CD4-positive, alpha-beta memory T cell (primary cell): Measurements from ENCODE around the gene BCDIN3D. TPM values are rescaled to one million over a fixed set of nuclear protein-coding genes. Genes with fewer than 3 reads are reported as not detected.

Experiments
- CTCF ChIA-PET: fragments of 350-600 bp; sonication (Branson Sonifier 250); formaldehyde crosslinking; loops from one replicate; lab custom pipeline; 2021; ENCODE audit warnings: inconsistent platforms; ENCODE audit not compliant: partially characterized antibody; lab: Charles Lee
- POLR2A ChIA-PET: fragments of 350-600 bp; sonication (Branson Sonifier 250); formaldehyde crosslinking; loops from one replicate; lab custom pipeline; 2021; ENCODE audit not compliant: partially characterized antibody; lab: Charles Lee
- DNase-seq, 5 donors: peaks; one replicate each; pipeline versions ENCODE4 v3.0.0 to v3.0.0-alpha.2; 2020 to 2022; ENCODE audit warnings: mixed read lengths in 1 of 5
- H3K27ac ChIP-seq: one replicate; pipeline ENCODE4 v1.7.0; 2013; ENCODE audit warnings: low read depth, low read length
- H3K27me3 ChIP-seq: 2 replicates; pipeline ENCODE4 v1.7.0; 2013; ENCODE audit warnings: mild to moderate bottlenecking, low read length, moderate library complexity; ENCODE audit not compliant: insufficient read depth
- H3K36me3 ChIP-seq: 2 replicates; pipeline ENCODE4 v1.7.0; 2013; ENCODE audit warnings: mild to moderate bottlenecking, low read length, moderate library complexity; ENCODE audit not compliant: insufficient read depth
- H3K4me1 ChIP-seq: 2 replicates; pipeline ENCODE4 v1.7.0; 2013; ENCODE audit warnings: mild to moderate bottlenecking, low read length, moderate library complexity; ENCODE audit not compliant: insufficient read depth
- H3K4me3 ChIP-seq, 2 donors: one replicate each; pipeline ENCODE4 v1.7.0; 2013; ENCODE audit warnings: low read length in 2 of 2, mild to moderate bottlenecking in 1 of 2
- H3K9me3 ChIP-seq, 2 donors: one replicate each; pipeline ENCODE4 v1.7.0; 2013; ENCODE audit warnings: low read length in 2 of 2, control low read depth in 1 of 2; ENCODE audit not compliant: control insufficient read depth in 1 of 2
- H3K27ac Mint-ChIP-seq, 7 donors: one replicate each; pipeline ENCODE4 v1.8.0; 2020 to 2021; ENCODE audit warnings: mixed read lengths in 7 of 7, mild to moderate bottlenecking in 6 of 7, inconsistent platforms in 3 of 7, moderate library complexity in 3 of 7
- H3K27me3 Mint-ChIP-seq, 2 donors: one replicate each; pipeline ENCODE4 v1.8.0; 2020 to 2021; ENCODE audit warnings: mixed read lengths in 2 of 2
- H3K36me3 Mint-ChIP-seq, 2 donors: one replicate each; pipeline ENCODE4 v1.8.0; 2020 to 2021; ENCODE audit warnings: mixed read lengths in 2 of 2, inconsistent platforms in 1 of 2, mild to moderate bottlenecking in 1 of 2
- H3K4me1 Mint-ChIP-seq, 4 donors: one replicate each; pipeline ENCODE4 v1.8.0; 2020 to 2021; ENCODE audit warnings: mixed read lengths in 4 of 4, mild to moderate bottlenecking in 1 of 4
- H3K4me3 Mint-ChIP-seq, 8 donors: one replicate each; pipeline ENCODE4 v1.8.0; 2020 to 2021; ENCODE audit warnings: mixed read lengths in 8 of 8, mild to moderate bottlenecking in 7 of 8, moderate library complexity in 6 of 8, inconsistent platforms in 3 of 8
- H3K9me3 Mint-ChIP-seq, 8 donors: one replicate each; pipeline ENCODE4 v1.8.0; 2020 to 2021; ENCODE audit warnings: mixed read lengths in 8 of 8, mild to moderate bottlenecking in 5 of 8, inconsistent platforms in 3 of 8, moderate library complexity in 1 of 8
- intact Hi-C: fragments of 100-400 bp; cut with micrococcal nuclease; formaldehyde crosslinking; loops from one replicate; pipeline ENCODE4 v1.15.1; 2023
- polyA plus RNA-seq, 2 donors: library from polyadenylated mRNA; unstranded; fragments of 300-500 nt; fragmentation: Illumina TruSeq; gene quantifications; one replicate each; pipeline ENCODE4 v1.2.3, GENCODE V29; 2021
- total RNA-seq, 2 experiments: library from RNA; stranded (reverse); gene quantifications; one replicate each; pipeline ENCODE4 v1.2.3, GENCODE V29; 2021

Gene BCDIN3D
- total and polyA plus RNA-seq, 4 experiments from 2014 or later, result 5.3 to 17.5 (median 11.9) TPM

DNA sequence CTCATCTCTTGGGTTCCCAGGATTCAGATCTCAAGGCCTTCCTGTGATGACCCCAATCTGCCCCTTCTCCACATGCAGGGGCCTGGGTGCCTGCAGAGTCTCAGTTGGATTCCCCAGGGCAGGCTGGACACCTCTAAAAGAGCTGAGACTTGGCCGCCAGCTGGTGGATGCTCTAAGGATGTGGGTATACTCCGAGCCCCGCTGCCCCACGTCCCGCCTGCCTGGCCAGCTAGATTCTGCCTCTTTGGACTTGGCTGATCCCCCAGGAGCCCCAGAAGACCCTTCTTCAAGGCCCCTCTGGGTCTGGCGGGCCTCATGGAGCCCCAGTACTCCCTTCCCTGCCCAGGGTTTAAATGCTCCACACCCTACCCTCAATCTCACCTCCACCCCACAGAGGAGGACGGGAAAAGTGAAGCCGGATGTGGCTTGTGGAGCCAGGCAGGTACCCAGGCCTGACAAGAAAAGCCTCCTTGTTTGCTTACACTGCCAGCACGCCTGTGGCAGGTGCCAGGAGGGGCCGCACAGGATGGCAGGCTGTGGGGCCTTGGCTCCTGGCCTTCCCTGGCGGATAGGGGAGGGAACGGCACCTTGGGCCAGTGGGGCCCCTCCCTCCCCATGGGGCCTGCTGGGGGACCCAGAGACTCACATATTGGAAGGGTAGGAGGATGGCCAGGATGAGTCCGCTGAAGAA is 45.7 kb upstream of the BCDIN3D start:
- no peaks in the 10 kb centered on the region for H3K4me1 ChIP-seq
- Mint-ChIP-seq H3K27ac (no peak overlapping the region), H3K4me3 (peak overlapping the region in 1 of 8 donors; percentile 48), H3K36me3 (no peaks in the 10 kb centered on the region), H3K4me1 (peaks cover 0 to 2% (median 0%) of the 10 kb centered on the region in 4 donors), H3K27me3 (peaks cover 3 to 6% of the 10 kb centered on the region in 2 donors), H3K9me3 (no peaks in the 10 kb centered on the region)
- intact Hi-C loops, result no loop called here
- H3K27ac ChIP-seq, result no peak overlapping the region
- no peak overlapping the region for H3K4me3 ChIP-seq
- H3K9me3 ChIP-seq, result no peaks in the 10 kb centered on the region
- ChIA-PET POLR2A (no interaction called here), CTCF (interaction anchor here (3.9 kb wide), 1 partner anchor 22 kb away, joined by 9 read pairs; no protein-coding TSS in a partner anchor)
- H3K27me3 ChIP-seq, result no peaks in the 10 kb centered on the region
- DNase-seq, result peak in 1 of 5 donors; percentile 48
- no peaks in the 10 kb centered on the region for H3K36me3 ChIP-seq

DNA sequence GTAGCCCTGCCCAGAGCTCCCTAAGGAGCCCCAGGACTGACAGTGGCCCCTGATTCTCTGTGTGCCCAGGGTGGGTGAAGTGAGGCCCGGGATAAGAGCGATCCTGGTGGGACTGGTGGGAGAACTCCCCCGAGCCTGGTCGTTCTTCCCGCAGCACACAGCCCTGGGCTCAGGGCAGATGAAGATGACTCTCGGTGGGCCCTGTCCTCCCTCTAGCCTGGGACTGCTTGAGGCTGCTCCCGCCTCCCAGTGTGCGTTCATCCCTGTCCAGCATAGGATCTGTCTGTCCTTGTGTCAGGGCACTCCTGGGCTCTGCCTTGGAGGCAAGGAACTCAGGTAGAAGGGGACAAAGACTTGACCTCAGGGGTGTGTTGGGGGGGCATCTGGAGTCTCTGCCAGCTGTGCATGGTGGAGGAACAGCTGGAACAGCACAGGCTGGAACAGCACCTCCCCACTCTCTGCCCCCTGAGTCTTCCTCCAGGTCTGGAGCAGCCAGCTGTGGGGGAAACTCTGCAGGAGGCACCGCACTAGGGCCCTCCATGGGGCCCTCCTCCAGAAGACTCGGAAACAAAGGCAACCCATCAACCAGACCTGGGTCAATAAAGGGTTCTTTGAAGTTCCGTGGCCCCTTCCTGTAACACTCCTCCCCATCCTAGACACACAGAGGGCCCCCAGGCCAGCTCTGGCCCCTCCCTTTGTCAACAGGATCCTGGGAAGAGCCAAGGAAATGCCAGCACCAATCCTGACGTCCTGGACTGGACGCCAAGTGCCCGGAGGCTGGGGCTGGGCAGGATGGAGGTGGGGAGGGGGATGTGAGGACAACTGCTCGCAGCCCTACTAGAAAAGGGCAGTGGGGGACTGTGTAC is 44.9 kb upstream of the BCDIN3D start:
- Mint-ChIP-seq H3K27ac (no peak overlapping the region), H3K27me3 (peaks cover 3 to 6% of the 10 kb centered on the region in 2 donors), H3K4me1 (peaks cover 0 to 2% (median 0%) of the 10 kb centered on the region in 4 donors), H3K4me3 (no peak overlapping the region), H3K36me3 (no peaks in the 10 kb centered on the region), H3K9me3 (no peaks in the 10 kb centered on the region)
- no peak overlapping the region for H3K4me3 ChIP-seq
- H3K9me3 ChIP-seq, result no peaks in the 10 kb centered on the region
- ChIA-PET CTCF (interaction anchor here (1.5 to 3.9 kb wide), 2 partner anchors 19 to 21 kb away, joined by 3 to 9 read pairs; no protein-coding TSS in a partner anchor), POLR2A (no interaction called here)
- no peaks in the 10 kb centered on the region for H3K27me3 ChIP-seq
- intact Hi-C loops, result no loop called here
- H3K27ac ChIP-seq, result no peak overlapping the region
- H3K36me3 ChIP-seq, result no peaks in the 10 kb centered on the region
- no peak for DNase-seq
- no peaks in the 10 kb centered on the region for H3K4me1 ChIP-seq

DNA sequence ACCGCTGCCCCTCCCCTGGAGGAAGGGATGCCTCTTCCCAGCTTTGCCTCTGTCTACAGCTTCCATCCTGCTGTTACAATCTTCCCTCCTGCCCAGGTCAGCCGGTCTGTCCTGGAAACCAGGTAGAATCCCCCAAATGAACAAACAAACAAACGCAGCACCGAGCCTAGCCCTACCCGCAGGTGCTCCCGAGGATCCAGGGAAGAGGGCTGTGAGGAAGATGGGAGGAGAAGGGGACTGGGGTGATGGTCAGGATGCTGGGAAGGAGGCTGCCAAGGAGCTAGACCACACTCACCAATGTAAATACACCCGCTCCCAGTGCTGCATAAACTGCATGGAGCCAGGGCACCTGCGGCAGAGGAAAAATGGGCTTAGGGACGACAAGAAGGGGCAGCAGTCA is 44.2 kb upstream of the BCDIN3D start:
- H3K4me3 ChIP-seq, result no peak overlapping the region
- no peak overlapping the region for H3K27ac Mint-ChIP-seq
- CTCF ChIA-PET, result interaction anchor here (1.5 to 3.9 kb wide), 2 partner anchors 18 to 20 kb away, joined by 3 to 9 read pairs; no protein-coding TSS in a partner anchor

DNA sequence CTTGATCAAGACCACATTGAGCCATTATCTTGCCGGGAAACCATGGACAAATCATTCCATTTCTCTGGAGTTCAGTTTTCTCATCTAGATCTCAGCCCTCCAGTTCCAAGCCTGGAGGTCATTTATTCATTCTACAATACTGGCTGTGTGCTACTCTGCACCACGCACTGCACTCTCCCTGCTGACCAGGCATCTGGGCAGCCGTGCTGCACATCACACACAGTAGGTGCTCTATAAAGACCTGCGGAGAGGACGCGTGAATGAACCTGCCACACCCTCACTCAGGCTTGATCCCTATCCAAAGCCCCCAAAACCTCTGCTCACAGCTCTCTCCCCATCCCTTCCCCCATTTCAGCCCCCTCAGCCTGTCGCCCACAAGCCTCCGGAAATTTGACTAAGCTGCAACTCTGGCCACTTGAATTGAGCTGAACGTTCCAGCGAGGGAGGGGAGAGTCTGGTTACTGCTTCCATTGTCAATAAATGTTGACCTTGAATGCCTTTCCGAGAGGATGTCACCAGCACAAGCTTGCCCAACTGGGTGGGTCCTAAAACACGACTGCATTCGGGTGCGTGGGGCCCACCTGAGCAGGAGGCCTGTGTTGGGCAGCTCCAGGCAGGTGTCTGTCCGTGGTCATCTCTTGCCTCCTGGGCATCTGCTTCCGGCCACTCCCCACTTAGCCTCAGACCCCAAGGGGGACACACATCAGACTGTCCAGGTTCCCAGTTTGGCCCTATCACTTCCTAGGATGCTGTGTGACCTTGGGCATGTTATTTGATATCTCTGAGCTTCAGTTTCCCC is 43.0 kb upstream of the BCDIN3D start:
- intact Hi-C loops, result no loop called here
- Mint-ChIP-seq H3K27me3 (peaks cover 3 to 6% of the 10 kb centered on the region in 2 donors), H3K27ac (no peak overlapping the region), H3K4me3 (no peak overlapping the region), H3K36me3 (no peaks in the 10 kb centered on the region), H3K9me3 (no peaks in the 10 kb centered on the region), H3K4me1 (no peaks in the 10 kb centered on the region)
- no peaks in the 10 kb centered on the region for H3K9me3 ChIP-seq
- DNase-seq, result no peak
- H3K4me1 ChIP-seq, result no peaks in the 10 kb centered on the region
- H3K27me3 ChIP-seq, result no peaks in the 10 kb centered on the region
- no peak overlapping the region for H3K27ac ChIP-seq
- ChIA-PET POLR2A (no interaction called here), CTCF (interaction anchor here (0.6 to 3.9 kb wide), 2 partner anchors 19 to 263 kb away, joined by 4 to 9 read pairs; no protein-coding TSS in a partner anchor)
- H3K4me3 ChIP-seq, result no peak overlapping the region
- no peaks in the 10 kb centered on the region for H3K36me3 ChIP-seq

More for the DNA sequence above, 44.2 kb upstream of the BCDIN3D start:
- POLR2A ChIA-PET, result no interaction called here
- intact Hi-C loops, result no loop called here
- no peak overlapping the region for H3K4me3 Mint-ChIP-seq
- Histone ChIP-seq H3K9me3 (no peaks in the 10 kb centered on the region), H3K27me3 (no peaks in the 10 kb centered on the region), H3K27ac (no peak overlapping the region), H3K36me3 (no peaks in the 10 kb centered on the region), H3K4me1 (no peaks in the 10 kb centered on the region)
- no peaks in the 10 kb centered on the region for H3K9me3 Mint-ChIP-seq
- peaks cover 3 to 6% of the 10 kb centered on the region in 2 donors for H3K27me3 Mint-ChIP-seq
- H3K4me1 Mint-ChIP-seq, result no peaks in the 10 kb centered on the region
- no peak for DNase-seq
- H3K36me3 Mint-ChIP-seq, result no peaks in the 10 kb centered on the region

DNA sequence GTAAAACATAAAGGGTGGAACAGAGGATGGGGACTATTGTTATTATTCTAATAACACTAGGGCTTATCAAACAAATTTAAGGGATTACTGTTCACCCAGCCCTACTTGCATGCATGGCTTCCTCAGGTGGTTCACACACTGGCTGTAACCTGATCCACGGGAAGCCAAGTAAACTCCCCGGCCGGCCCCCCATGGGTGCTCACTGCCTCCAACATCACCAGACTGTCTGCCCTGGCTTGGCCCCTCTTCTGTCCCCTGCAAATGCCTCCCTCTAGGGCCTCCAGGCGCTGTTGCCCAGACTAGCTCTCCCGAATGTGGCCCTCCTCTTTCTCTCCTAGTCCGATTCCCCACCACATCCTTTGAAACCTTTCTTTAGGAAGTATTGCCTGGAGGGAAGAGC is 42.2 kb upstream of the BCDIN3D start:
- Mint-ChIP-seq H3K4me1 (no peaks in the 10 kb centered on the region), H3K27me3 (peaks cover 3 to 6% of the 10 kb centered on the region in 2 donors), H3K4me3 (no peak overlapping the region), H3K27ac (no peak overlapping the region), H3K36me3 (no peaks in the 10 kb centered on the region), H3K9me3 (no peaks in the 10 kb centered on the region)
- Histone ChIP-seq H3K4me3 (no peak overlapping the region), H3K27ac (no peak overlapping the region), H3K4me1 (no peaks in the 10 kb centered on the region), H3K36me3 (no peaks in the 10 kb centered on the region), H3K9me3 (no peaks in the 10 kb centered on the region), H3K27me3 (no peaks in the 10 kb centered on the region)
- ChIA-PET POLR2A (no interaction called here), CTCF (interaction anchor here (3.9 kb wide), 1 partner anchor 18 kb away, joined by 9 read pairs; no protein-coding TSS in a partner anchor)
- intact Hi-C loops, result no loop called here
- DNase-seq, result no peak

DNA sequence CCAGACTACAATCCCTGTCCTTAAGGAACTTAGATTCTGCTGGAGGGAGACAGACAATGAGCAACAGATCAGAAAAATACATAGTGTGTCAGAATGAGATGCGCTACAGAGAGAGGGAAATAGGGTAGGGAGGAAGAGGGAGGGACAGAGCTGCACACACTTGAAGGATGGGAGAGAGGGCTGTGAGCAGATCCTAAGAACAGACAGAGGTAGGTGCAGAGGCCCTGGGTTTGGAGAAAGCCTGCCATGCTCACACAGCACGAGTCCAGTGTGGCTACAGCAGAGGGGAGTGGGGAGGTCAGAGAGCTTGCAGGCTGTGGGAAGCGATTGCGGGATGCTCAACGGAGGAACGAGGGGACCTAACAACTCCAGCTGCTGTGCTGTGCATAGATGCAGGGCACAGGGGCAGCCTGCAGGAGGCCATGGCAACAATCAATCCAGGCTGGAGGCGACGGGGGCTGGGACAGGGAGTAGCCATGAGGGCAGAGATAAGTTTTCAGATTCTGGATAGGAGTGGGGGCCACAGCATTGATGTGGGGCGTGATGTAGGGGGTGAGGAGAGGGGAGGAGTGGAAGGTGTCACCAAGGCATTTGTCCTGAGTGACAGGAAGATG is 40.1 kb upstream of the BCDIN3D start:
- Histone ChIP-seq H3K36me3 (no peaks in the 10 kb centered on the region), H3K4me3 (no peak overlapping the region), H3K27ac (no peak overlapping the region), H3K9me3 (no peaks in the 10 kb centered on the region), H3K27me3 (no peaks in the 10 kb centered on the region), H3K4me1 (no peaks in the 10 kb centered on the region)
- Mint-ChIP-seq H3K4me3 (no peak overlapping the region), H3K27ac (peak overlapping the region in 1 of 7 donors; percentile 26), H3K36me3 (no peaks in the 10 kb centered on the region), H3K27me3 (peaks cover 3 to 6% of the 10 kb centered on the region in 2 donors), H3K4me1 (peaks cover 0 to 3% (median 0%) of the 10 kb centered on the region in 4 donors), H3K9me3 (peaks cover 0 to 3% (median 0%) of the 10 kb centered on the region in 8 donors)
- intact Hi-C loops, result no loop called here
- DNase-seq, result no peak
- POLR2A ChIA-PET, result no interaction called here
- CTCF ChIA-PET, result no interaction called here
